AG04449 (cell line): ENCODE results near the gene ABRACL.

Experiments used
- CTCF ChIA-PET: fragments of 350-600 bp; formaldehyde crosslinking; extraction: SDS; loops from one replicate; lab custom pipeline; 2021; ENCODE audit warnings: antibody characterized with exemption; lab: Yijun Ruan, JAX
- POLR2A ChIA-PET: fragments of 400-600, 350-600 bp; formaldehyde crosslinking; extraction: SDS; loops from one replicate; lab custom pipeline; 2020; ENCODE audit warnings: antibody characterized with exemption, inconsistent platforms; lab: Yijun Ruan, JAX
- DNase-seq: peaks from one replicate; pipeline ENCODE4 v3.0.0-alpha.2; 2010; ENCODE audit warnings: low read depth, low spot score
- H3K4me3 ChIP-seq: 2 replicates; pipeline ENCODE4 v1.5.1; 2011; ENCODE audit warnings: low read depth, mild to moderate bottlenecking, control low read depth, low read length
- TF ChIP-seq, protein P1 (sequence below): IDR thresholded peaks from one replicate; pipeline ENCODE4 v1.5.1; 2011; ENCODE audit warnings: mild to moderate bottlenecking, moderate library complexity, low read length, control low read depth, inconsistent platforms; ENCODE audit not compliant: insufficient read depth; ENCODE audit errors: missing control alignments

The ABRACL gene

DNA sequence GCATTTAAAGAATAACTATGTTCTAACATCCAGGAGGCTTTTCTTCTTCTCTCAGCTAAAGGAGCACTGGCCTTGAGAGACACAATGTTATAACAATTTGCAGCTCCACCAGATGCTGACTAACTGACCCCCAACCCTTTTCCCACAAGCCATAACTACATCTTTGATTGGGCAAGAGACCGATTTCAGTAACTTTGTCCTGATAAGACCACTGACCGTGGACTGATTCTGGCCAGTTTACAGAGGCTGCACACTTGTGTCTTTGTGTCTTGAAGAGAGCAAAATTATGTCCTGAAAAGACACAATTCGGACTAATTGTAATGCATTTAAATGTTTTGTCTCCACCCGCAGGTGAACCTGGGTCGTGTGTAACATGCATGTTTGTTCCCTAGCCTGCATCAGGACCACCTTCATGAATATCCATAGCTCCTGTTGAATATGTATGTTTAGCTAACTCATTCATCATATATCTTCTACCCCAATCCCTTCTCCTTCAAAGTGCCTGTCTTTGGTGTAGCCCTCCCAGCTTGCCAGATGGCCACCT, 22.3 kb downstream of the ABRACL start:
- no peak for DNase-seq
- ChIA-PET CTCF (no interaction called here), POLR2A (no interaction called here)
- H3K4me3 ChIP-seq: no peak overlapping the region
- TF ChIP-seq, protein P1, sequence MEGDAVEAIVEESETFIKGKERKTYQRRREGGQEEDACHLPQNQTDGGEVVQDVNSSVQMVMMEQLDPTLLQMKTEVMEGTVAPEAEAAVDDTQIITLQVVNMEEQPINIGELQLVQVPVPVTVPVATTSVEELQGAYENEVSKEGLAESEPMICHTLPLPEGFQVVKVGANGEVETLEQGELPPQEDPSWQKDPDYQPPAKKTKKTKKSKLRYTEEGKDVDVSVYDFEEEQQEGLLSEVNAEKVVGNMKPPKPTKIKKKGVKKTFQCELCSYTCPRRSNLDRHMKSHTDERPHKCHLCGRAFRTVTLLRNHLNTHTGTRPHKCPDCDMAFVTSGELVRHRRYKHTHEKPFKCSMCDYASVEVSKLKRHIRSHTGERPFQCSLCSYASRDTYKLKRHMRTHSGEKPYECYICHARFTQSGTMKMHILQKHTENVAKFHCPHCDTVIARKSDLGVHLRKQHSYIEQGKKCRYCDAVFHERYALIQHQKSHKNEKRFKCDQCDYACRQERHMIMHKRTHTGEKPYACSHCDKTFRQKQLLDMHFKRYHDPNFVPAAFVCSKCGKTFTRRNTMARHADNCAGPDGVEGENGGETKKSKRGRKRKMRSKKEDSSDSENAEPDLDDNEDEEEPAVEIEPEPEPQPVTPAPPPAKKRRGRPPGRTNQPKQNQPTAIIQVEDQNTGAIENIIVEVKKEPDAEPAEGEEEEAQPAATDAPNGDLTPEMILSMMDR: no peak

DNA sequence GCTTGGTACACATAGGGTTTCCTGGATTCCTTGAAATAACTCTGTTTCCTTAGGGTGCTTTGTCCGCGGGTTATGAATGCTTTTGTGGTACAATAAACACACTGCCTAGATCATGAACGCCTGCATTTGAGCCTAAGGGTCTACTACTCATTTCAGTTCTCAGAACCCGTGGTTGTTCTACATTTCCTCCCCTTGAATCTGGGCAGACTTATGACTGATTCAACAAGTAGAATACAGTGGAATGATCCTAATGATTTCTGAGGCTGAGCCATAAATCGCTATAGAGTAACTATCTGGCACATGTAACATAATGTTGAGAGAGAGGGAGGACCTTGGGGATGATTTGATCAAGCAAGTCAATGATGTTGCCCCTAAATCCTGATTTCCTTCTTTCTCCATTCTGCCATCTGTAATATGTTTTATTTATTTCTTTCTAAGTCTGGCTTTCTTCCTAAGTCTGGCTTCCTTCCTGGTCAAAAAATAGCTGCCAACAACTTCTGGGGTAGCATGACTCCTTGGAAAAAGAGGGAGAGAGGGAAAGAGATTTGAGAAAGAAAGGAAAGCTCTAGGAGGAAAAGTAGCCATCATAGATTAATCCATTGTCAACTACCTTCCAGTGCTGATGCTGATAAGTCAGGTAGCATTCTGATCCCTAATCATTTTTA, 23.0 kb downstream of the ABRACL start:
- H3K4me3 ChIP-seq: no peak overlapping the region
- TF ChIP-seq, protein P1: no peak
- DNase-seq: no peak
- ChIA-PET POLR2A (no interaction called here), CTCF (no interaction called here)

DNA sequence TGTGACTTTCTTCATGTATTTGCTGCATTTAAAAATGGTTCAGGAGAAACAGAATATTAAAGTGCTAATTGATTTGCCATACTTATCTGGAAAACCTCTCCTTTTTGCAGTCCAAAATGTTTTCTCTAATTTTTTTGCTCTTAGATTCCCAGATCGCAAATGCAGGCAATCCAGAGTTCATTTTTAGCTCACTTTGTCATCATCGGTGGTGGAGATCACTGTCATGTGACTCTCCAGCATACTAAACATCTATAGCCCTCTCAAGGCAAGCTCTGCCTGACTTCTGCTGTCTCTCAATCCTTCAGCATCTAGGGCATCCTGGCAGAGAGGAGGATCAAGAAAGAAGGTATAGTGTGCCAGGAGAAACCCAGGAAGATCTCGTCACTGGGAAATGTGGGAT, 24.8 kb downstream of the ABRACL start:
- ChIA-PET CTCF (no interaction called here), POLR2A (interaction anchor here (0.7 kb wide), 1 partner anchor 11 kb away, joined by 3 read pairs; no protein-coding TSS in a partner anchor)
- TF ChIP-seq, protein P1: no peak
- no peak for DNase-seq
- no peak overlapping the region for H3K4me3 ChIP-seq

DNA sequence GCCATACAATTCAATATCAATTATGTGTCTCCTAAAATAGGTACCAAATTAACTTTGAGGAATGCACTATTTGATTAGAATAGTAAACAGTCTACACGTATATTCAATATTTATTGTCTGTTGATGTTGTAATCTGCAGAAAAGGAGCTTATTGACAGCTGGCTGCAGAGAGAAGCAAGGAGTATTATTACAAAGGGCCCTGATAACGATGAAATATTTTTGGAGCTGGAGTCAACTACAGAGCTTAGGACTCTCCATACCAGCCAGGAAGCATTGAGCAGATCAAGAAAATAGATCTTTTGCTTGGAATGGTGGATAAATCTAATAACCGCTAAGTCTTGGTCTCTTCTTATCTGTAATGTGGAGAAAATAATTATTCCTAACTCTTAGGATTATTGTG, 25.5 kb downstream of the ABRACL start:
- DNase-seq: no peak
- POLR2A ChIA-PET: no interaction called here
- H3K4me3 ChIP-seq: no peak overlapping the region
- CTCF ChIA-PET: no interaction called here
- TF ChIP-seq, protein P1: no peak

DNA sequence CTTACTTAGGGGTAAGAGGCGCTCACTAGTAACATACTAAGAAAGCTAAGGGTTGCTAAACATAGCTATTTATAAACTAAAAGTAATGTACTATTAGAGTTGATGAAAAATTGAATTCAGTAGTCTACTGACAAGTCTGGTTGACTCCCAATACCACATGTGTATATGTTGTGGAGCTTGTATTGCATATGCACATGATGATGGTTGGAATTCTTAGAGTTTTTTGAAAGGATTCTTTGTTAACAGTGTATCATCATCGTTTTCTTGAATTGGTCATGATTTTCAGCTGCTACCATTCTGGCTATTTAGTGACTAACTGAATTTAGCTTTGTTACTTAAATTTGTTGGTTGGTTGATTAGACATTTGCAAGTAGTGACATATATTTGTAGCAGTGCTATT, 27.2 kb downstream of the ABRACL start:
- H3K4me3 ChIP-seq: no peak overlapping the region
- ChIA-PET CTCF (interaction anchor here (1.7 kb wide), 1 partner anchor 66 kb away, joined by 4 read pairs; no protein-coding TSS in a partner anchor), POLR2A (no interaction called here)
- DNase-seq: no peak
- TF ChIP-seq, protein P1: no peak

DNA sequence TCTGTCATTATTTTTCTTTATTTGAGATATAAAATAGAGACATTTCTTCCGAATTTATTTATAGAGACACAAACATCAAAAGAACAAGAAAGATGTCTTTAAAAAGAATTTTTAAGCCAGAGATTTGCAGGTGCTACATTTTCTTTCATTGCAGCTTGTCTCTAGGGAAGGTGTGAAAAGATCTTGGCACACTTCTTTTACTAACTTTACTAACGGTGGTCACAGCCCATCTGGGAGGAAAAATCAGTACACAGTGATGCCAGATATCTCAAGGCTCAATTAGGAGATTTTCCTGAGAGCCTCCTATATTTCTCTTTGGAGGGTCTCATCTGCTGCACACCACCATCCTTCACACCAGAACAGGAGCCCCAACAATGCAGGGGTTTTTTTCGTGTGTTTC, 29.5 kb downstream of the ABRACL start:
- ChIA-PET CTCF (no interaction called here), POLR2A (no interaction called here)
- no peak for DNase-seq
- H3K4me3 ChIP-seq: no peak overlapping the region
- TF ChIP-seq, protein P1: no peak
